ENCODE results near the gene PLEKHD1. TPM values are rescaled to one million over a fixed set of nuclear protein-coding genes. Genes with fewer than 3 reads are reported as not detected.

Gene PLEKHD1
- total RNA-seq, 1 experiment from 2014 or later: 0.15 TPM

DNA sequence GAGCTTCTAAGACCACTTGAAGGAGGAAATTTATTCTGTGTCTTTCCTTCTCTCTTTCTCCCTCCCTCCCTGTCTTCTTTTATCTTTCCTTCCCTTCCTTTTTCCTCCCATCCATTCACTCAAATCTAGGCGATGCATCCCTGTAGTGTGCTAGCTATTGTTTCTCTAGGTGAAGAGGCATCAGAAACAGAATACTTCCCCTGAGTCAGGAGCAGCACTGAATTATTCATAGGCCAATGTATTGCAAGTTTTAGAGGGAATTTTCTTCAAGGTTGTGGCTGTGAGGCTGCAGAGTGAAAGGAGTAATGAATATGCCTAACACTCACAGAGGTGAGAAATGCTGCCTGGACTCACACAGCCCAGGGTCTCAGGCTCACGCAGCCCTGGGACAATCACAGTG, 67.0 kb downstream of the PLEKHD1 start:
- no peak for ATAC-seq
- TF ChIP-seq, protein P1, sequence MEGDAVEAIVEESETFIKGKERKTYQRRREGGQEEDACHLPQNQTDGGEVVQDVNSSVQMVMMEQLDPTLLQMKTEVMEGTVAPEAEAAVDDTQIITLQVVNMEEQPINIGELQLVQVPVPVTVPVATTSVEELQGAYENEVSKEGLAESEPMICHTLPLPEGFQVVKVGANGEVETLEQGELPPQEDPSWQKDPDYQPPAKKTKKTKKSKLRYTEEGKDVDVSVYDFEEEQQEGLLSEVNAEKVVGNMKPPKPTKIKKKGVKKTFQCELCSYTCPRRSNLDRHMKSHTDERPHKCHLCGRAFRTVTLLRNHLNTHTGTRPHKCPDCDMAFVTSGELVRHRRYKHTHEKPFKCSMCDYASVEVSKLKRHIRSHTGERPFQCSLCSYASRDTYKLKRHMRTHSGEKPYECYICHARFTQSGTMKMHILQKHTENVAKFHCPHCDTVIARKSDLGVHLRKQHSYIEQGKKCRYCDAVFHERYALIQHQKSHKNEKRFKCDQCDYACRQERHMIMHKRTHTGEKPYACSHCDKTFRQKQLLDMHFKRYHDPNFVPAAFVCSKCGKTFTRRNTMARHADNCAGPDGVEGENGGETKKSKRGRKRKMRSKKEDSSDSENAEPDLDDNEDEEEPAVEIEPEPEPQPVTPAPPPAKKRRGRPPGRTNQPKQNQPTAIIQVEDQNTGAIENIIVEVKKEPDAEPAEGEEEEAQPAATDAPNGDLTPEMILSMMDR (conservative IDR thresholded peaks at IDR 0.05; ENCODE audit: low read depth, low read length): no peak
- no peak for TF ChIP-seq EZH2phosphoT487 (IDR thresholded peaks at IDR 0.05; ENCODE audit: borderline replicate concordance, low read length)
- Histone ChIP-seq H3K9me2 (replicated peaks; ENCODE audit: low read length) (no peaks in the 10 kb centered on the region), H3F3A (ENCODE audit: low read length, unreplicated experiment) (no peaks in the 10 kb centered on the region), H3K9me3 (ENCODE audit: low read length) (no peaks in the 10 kb centered on the region), H3K27ac (ENCODE audit: low read length) (no peak overlapping the region), H3K27me3 (ENCODE audit: low read length) (peaks cover 16% of the 10 kb centered on the region), H3K79me2 (ENCODE audit: low read length) (no peaks in the 10 kb centered on the region), H3K4me2 (ENCODE audit: low read length) (no peak overlapping the region), H3K36me3 (ENCODE audit: low read depth, low read length) (no peaks in the 10 kb centered on the region), H2AFZ (ENCODE audit: low read length) (no peak overlapping the region), H3K4me1 (ENCODE audit: insufficient read depth, low read length) (no peaks in the 10 kb centered on the region), H3K9ac (ENCODE audit: low read length) (no peak overlapping the region), H4K20me1 (ENCODE audit: low read length) (no peaks in the 10 kb centered on the region), H3K4me3 (ENCODE audit: low read length) (no peak overlapping the region)
- ChIA-PET CTCF (no interaction called here), POLR2A (ENCODE audit: unreplicated experiment) (no interaction called here)
- DNase-seq: no peak
- BruUV-seq (replicated peaks): no TSS peak
- intact Hi-C loops (cut with micrococcal nuclease): no loop called here

DNA sequence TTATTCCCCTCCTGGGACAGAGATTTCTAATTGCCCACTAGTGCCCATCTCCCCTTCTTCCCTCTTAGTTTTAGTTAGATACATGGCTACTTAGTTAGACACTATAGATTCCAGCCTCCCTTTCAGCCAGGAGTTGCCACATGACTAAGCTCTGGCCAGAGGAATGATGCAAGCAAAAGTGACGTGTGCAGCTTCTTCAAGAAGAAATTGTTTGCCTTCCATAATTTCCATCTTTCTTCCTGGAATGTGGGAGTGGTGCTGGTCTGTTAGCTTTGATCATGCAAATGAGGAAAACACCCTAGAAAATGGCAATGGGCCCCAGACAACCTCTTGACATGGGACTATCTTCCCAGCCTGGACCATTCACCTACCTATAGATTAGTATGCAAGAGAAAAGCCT, 68.7 kb downstream of the PLEKHD1 start:
- intact Hi-C loops (cut with micrococcal nuclease): no loop called here
- H3K4me1 ChIP-seq (ENCODE audit: insufficient read depth, low read length): no peaks in the 10 kb centered on the region
- H3K27ac ChIP-seq (ENCODE audit: low read length): no peak overlapping the region
- no peak overlapping the region for H3K4me2 ChIP-seq (ENCODE audit: low read length)
- H2AFZ ChIP-seq (ENCODE audit: low read length): no peak overlapping the region
- no TSS peak for BruUV-seq (replicated peaks)
- no peaks in the 10 kb centered on the region for H3F3A ChIP-seq (ENCODE audit: low read length, unreplicated experiment)
- no peaks in the 10 kb centered on the region for H3K9me2 ChIP-seq (replicated peaks; ENCODE audit: low read length)
- H3K79me2 ChIP-seq (ENCODE audit: low read length): no peaks in the 10 kb centered on the region
- peaks cover 26% of the 10 kb centered on the region for H3K27me3 ChIP-seq (ENCODE audit: low read length)
- no peak overlapping the region for H3K4me3 ChIP-seq (ENCODE audit: low read length)
- no peak for DNase-seq
- ChIA-PET CTCF (no interaction called here), POLR2A (ENCODE audit: unreplicated experiment) (no interaction called here)
- H3K36me3 ChIP-seq (ENCODE audit: low read depth, low read length): no peaks in the 10 kb centered on the region
- no peak overlapping the region for H3K9ac ChIP-seq (ENCODE audit: low read length)
- TF ChIP-seq EZH2phosphoT487 (IDR thresholded peaks at IDR 0.05; ENCODE audit: borderline replicate concordance, low read length) (no peak), EZH2 (IDR thresholded peaks at IDR 0.05; ENCODE audit: low read length, unreplicated experiment) (no peak)
- TF ChIP-seq, protein P1 (conservative IDR thresholded peaks at IDR 0.05; ENCODE audit: low read depth, low read length): no peak
- ATAC-seq: no peak
- no peaks in the 10 kb centered on the region for H4K20me1 ChIP-seq (ENCODE audit: low read length)
- H3K9me3 ChIP-seq (ENCODE audit: low read length): no peaks in the 10 kb centered on the region

DNA sequence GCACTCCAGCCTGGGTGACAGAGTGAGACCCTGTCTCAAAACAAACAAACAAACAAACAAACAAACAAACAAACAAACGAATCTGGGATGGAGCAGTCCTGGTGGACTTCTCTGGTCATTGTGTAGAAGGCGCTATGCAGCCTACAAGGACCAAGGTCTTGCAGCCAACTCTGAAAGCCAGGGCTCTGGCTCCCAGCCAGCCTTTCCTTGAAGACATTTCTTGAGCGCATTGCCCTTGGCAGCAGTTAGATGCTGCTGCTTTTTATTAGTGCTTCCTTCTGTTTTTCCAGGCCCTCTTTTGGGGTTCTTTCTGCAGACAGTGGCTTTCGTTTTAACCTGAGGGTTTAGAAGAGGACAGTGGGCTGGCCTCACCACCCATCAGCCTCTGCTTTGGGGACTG, 70.0 kb downstream of the PLEKHD1 start:
- ChIA-PET CTCF (no interaction called here), POLR2A (ENCODE audit: unreplicated experiment) (no interaction called here)
- no TSS peak for BruUV-seq (replicated peaks)
- no peak for TF ChIP-seq EZH2phosphoT487 (IDR thresholded peaks at IDR 0.05; ENCODE audit: borderline replicate concordance, low read length)
- TF ChIP-seq, protein P1 (conservative IDR thresholded peaks at IDR 0.05; ENCODE audit: low read depth, low read length): no peak
- TF ChIP-seq EZH2 (IDR thresholded peaks at IDR 0.05; ENCODE audit: low read length, unreplicated experiment): no peak
- no peak overlapping the region for H3K27ac ChIP-seq (ENCODE audit: low read length)
- H3K9me2 ChIP-seq (replicated peaks; ENCODE audit: low read length): no peaks in the 10 kb centered on the region
- ATAC-seq (no peak), DNase-seq (no peak)
- no peaks in the 10 kb centered on the region for H3K79me2 ChIP-seq (ENCODE audit: low read length)
- no peak overlapping the region for H2AFZ ChIP-seq (ENCODE audit: low read length)
- intact Hi-C loops (cut with micrococcal nuclease): no loop called here
- H3K36me3 ChIP-seq (ENCODE audit: low read depth, low read length): no peaks in the 10 kb centered on the region
- H3K4me1 ChIP-seq (ENCODE audit: insufficient read depth, low read length): no peaks in the 10 kb centered on the region
- H3K27me3 ChIP-seq (ENCODE audit: low read length): peaks cover 29% of the 10 kb centered on the region
- no peaks in the 10 kb centered on the region for H4K20me1 ChIP-seq (ENCODE audit: low read length)
- no peak overlapping the region for H3K4me3 ChIP-seq (ENCODE audit: low read length)
- no peak overlapping the region for H3K9ac ChIP-seq (ENCODE audit: low read length)
- H3F3A ChIP-seq (ENCODE audit: low read length, unreplicated experiment): no peaks in the 10 kb centered on the region
- H3K4me2 ChIP-seq (ENCODE audit: low read length): no peak overlapping the region
- H3K9me3 ChIP-seq (ENCODE audit: low read length): no peaks in the 10 kb centered on the region

All from PC-3 (cell line).